ACC112 (cell line): ENCODE results near the gene TTPAL.

ENCODE experiments used
- H2AFZ ChIP-seq: fragments of 200-600 bp; sonication (generic); one replicate; pipeline ENCODE4 v1.6.0; 2017; ENCODE audit warnings: antibody characterized with exemption, low read length; ENCODE audit not compliant: unreplicated experiment
- H3K27ac ChIP-seq: fragments of 200-600 bp; sonication (generic); 2 replicates; pipeline ENCODE4 v1.5.1; 2014; ENCODE audit warnings: low read depth, mild to moderate bottlenecking, antibody characterized with exemption, low read length, moderate library complexity
- H3K27me3 ChIP-seq: fragments of 200-600 bp; sonication (generic); 2 replicates; pipeline ENCODE4 v1.6.1; 2014; ENCODE audit warnings: mild to moderate bottlenecking, antibody characterized with exemption, low read length, moderate library complexity, mixed read lengths; ENCODE audit not compliant: insufficient read depth
- H3K36me3 ChIP-seq: fragments of 200-600 bp; sonication (generic); 2 replicates; pipeline ENCODE4 v1.6.1; 2016; ENCODE audit warnings: mild to moderate bottlenecking, antibody characterized with exemption, low read length, moderate library complexity, mixed read lengths; ENCODE audit not compliant: insufficient read depth
- H3K4me1 ChIP-seq: fragments of 200-600 bp; sonication (generic); one replicate; pipeline ENCODE4 v1.6.1; 2016; ENCODE audit warnings: low read length, mixed read lengths; ENCODE audit not compliant: insufficient read depth, unreplicated experiment, control insufficient read depth
- H3K4me3 ChIP-seq: fragments of 200-600 bp; sonication (generic); 2 replicates; pipeline ENCODE4 v1.5.1; 2014; ENCODE audit warnings: mild to moderate bottlenecking, low read depth, low read length
- H3K79me2 ChIP-seq: fragments of 200-600 bp; sonication (generic); one replicate; pipeline ENCODE4 v1.6.0; 2016; ENCODE audit warnings: low read length; ENCODE audit not compliant: control insufficient read depth, unreplicated experiment, insufficient read depth

TTPAL gene

GRCh38 chr20:44445742-44446710 is 29.6 kb upstream of the TTPAL start:
- no peak overlapping the region for H3K27ac ChIP-seq
- H3K27me3 ChIP-seq: no peaks in the 10 kb centered on the region; the same call in 1 of the 2 replicates
- H3K79me2 ChIP-seq: no peaks in the 10 kb centered on the region
- H3K36me3 ChIP-seq: no peaks in the 10 kb centered on the region
- no peaks in the 10 kb centered on the region for H3K4me1 ChIP-seq
- no peak overlapping the region for H3K4me3 ChIP-seq
- no peak overlapping the region for H2AFZ ChIP-seq

DNA sequence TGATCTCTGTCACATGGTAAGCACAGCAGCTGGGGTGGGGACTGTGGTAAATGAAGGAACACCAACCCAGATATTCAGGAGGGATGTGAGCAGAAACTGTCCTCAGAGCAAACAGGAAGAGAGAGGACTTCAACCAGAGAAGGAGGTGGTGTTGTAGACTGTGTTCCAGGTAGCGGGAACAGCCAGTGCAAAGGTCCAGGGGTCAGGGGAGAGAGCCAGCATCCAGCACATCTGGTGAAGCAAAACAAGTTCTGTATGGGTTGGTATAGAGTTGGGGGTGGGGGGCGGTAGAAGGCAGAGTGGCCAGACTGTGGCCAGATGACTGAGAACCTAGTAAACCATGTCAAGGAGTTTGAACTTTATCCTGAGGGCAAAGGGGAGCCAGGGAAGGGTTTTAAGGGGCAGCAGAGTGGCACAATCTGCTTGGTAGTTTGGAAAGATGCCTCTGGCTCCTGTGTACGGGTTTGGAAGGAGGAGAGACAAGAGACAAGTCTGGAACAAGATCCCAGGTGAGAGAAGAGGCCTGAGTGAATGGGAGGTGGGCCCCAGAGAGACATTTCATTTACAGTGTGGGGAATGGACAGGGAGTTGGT is 27.8 kb upstream of the TTPAL start:
- Histone ChIP-seq H3K4me1 (no peaks in the 10 kb centered on the region), H2AFZ (no peak overlapping the region), H3K36me3 (no peaks in the 10 kb centered on the region)

GRCh38 chr20:44448753-44449546 is 26.7 kb upstream of the TTPAL start:
- Histone ChIP-seq H2AFZ (no peak overlapping the region), H3K27ac (no peak overlapping the region), H3K36me3 (no peaks in the 10 kb centered on the region), H3K4me3 (no peak overlapping the region), H3K27me3 (no peaks in the 10 kb centered on the region), H3K79me2 (no peaks in the 10 kb centered on the region), H3K4me1 (no peaks in the 10 kb centered on the region)

More for the DNA sequence above, 27.8 kb upstream of the TTPAL start:
- Histone ChIP-seq H3K4me3 (no peak overlapping the region), H3K27ac (no peak overlapping the region), H3K79me2 (no peaks in the 10 kb centered on the region), H3K27me3 (no peaks in the 10 kb centered on the region)

DNA sequence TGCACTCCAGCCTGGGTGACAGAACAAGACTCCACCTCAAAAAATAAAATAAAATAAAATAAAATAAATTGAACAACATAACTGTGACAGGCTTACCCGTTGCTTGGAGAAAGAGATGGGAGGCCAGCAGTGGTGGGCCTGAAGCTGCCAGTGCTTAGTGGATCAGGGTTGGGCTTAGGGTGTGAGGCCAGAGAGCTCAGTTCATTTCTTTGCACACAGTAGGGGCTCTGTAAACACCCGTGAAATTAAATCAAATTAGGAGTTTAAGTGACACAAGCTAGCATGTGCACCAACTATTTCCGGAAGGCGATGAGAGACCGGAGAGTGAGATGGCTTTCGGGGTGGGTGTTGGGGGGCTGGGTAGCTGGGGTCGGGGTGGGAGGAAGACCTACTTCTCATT is 25.8 kb upstream of the TTPAL start:
- Histone ChIP-seq H3K36me3 (no peaks in the 10 kb centered on the region), H2AFZ (no peak overlapping the region), H3K4me1 (no peaks in the 10 kb centered on the region), H3K4me3 (no peak overlapping the region), H3K27me3 (no peaks in the 10 kb centered on the region), H3K79me2 (no peaks in the 10 kb centered on the region), H3K27ac (no peak overlapping the region)

- Histone ChIP-seq H3K4me1 (no peaks in the 10 kb centered on the region), H3K36me3 (no peaks in the 10 kb centered on the region), H2AFZ (no peak overlapping the region), H3K27ac (no peak overlapping the region), H3K4me3 (no peak overlapping the region), H3K79me2 (no peaks in the 10 kb centered on the region), H3K27me3 (no peaks in the 10 kb centered on the region)
Measured at GRCh38 chr20:44450281-44450889, 25.3 kb upstream of the TTPAL start.

- Histone ChIP-seq H3K79me2 (no peaks in the 10 kb centered on the region), H3K27me3 (no peaks in the 10 kb centered on the region), H3K36me3 (no peaks in the 10 kb centered on the region), H3K4me1 (no peaks in the 10 kb centered on the region), H3K27ac (no peak overlapping the region), H3K4me3 (no peak overlapping the region), H2AFZ (no peak overlapping the region)
Measured at GRCh38 chr20:44450903-44451450, 24.7 kb upstream of the TTPAL start.

GRCh38 chr20:44454306-44454963 is 21.2 kb upstream of the TTPAL start:
- Histone ChIP-seq H3K4me3 (no peak overlapping the region), H2AFZ (no peak overlapping the region), H3K79me2 (no peaks in the 10 kb centered on the region), H3K27ac (no peak overlapping the region), H3K36me3 (no peaks in the 10 kb centered on the region), H3K27me3 (no peaks in the 10 kb centered on the region), H3K4me1 (no peaks in the 10 kb centered on the region)

- Histone ChIP-seq H3K27ac (no peak overlapping the region), H2AFZ (no peak overlapping the region), H3K36me3 (no peaks in the 10 kb centered on the region), H3K4me1 (no peaks in the 10 kb centered on the region), H3K4me3 (no peak overlapping the region), H3K27me3 (no peaks in the 10 kb centered on the region), H3K79me2 (no peaks in the 10 kb centered on the region)
Measured at GRCh38 chr20:44455126-44455525, 20.5 kb upstream of the TTPAL start.

- H3K79me2 ChIP-seq: no peaks in the 10 kb centered on the region
- H2AFZ ChIP-seq: no peak overlapping the region
- H3K4me1 ChIP-seq: no peaks in the 10 kb centered on the region
- H3K36me3 ChIP-seq: no peaks in the 10 kb centered on the region
- no peaks in the 10 kb centered on the region for H3K27me3 ChIP-seq
- no peak overlapping the region for H3K4me3 ChIP-seq
- H3K27ac ChIP-seq: no peak overlapping the region
Measured at GRCh38 chr20:44456611-44457010, 19.1 kb upstream of the TTPAL start.

- Histone ChIP-seq H3K36me3 (no peaks in the 10 kb centered on the region), H3K79me2 (no peaks in the 10 kb centered on the region), H3K4me1 (no peaks in the 10 kb centered on the region), H3K4me3 (no peak overlapping the region), H3K27me3 (no peaks in the 10 kb centered on the region), H2AFZ (no peak overlapping the region), H3K27ac (no peak overlapping the region)
Measured at GRCh38 chr20:44457016-44457415, 18.7 kb upstream of the TTPAL start.
